Measurements from ENCODE around the gene NRCAM.
A peak's percentile ranks its signal among the peaks of the same experiment; 100 is the strongest.

Gene NRCAM

GRCh38 chr7:108201766-108202165 lies 254.5 kb downstream of the NRCAM start:
- no peak for DNase-seq (ENCODE audit: low read depth)

GRCh38 chr7:108200326-108200725 lies 255.9 kb downstream of the NRCAM start:
- peak; percentile 17 for DNase-seq (ENCODE audit: low read depth)

DNA sequence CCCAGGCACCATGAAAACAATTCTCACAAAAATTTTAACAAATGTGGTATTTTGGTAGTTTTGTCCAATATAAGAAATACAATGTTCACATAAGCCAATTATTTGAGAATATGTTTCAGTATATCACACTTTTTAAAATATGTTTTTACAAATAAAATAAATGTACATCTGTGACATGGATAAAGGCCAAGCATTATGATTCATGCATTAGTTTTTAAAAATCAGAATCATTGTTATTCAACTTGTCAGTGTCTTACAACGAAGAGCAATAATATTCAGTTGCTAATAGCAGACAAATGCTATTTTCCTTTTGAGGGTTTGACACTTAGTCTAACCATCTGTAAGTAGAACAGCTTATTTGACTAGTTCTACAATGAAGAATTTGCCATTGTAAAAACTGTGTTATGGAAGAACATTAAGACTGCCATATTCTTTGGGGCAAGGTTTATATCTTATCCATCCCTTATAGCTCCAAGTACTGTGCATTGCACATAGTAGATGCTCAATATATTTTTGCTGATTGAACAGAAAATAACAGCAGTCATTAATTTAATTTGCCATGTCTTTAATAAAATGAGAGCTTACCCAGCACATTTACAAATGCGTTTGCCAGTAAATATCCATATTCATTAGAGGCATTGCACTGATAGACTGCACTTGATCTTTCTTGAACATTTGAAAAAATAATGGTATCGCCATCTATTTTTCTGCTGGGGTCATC lies 258.7 kb downstream of the NRCAM start:
- DNase-seq (ENCODE audit: low read depth): peak; percentile 32

GRCh38 chr7:108196004-108196403 lies 260.2 kb downstream of the NRCAM start:
- peak; percentile 54 for DNase-seq (ENCODE audit: low read depth)

DNA sequence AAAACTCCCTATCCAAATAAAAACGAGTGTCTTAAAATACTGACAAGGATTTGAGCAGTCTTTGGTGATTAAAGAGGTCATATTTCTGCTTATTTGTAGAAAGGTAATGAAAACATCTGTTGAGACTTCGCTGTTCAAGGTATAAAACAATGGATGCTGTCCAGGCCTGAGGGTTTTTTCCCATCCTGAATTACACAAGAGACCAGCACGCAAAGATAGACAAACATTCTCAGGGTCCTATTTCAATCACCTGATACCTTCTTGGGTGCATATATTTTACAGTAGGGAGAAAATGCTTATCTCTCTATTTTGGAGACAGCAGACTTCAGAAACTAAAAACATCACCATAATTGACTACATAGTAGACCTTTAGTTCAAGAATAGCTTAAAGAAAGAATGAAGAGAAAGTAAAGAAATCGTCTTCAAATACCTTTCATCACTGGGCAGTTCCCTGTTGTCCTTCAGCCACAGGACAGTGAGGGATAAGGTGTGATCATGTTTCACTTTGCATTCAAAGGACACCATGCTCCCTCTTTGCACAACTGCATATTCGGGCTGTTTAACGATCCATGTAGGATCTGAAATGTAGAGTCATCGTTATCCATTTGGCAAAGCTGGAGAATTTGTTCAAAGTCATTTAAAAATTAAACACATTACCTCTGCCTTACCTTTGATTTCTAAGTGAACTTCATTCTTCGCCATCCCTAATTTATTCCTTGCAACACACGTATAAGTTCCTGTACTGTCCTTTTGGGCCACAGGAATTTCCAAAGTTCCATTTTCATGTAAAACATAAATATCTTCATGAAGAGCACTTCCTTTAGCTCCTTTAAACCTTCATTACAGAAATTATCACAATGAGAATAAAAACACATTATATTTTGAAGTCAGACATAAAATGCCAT lies 262.4 kb downstream of the NRCAM start:
- peak; percentile 21 for DNase-seq (ENCODE audit: low read depth)

GRCh38 chr7:108190891-108191290 lies 265.3 kb downstream of the NRCAM start:
- no peak for DNase-seq (ENCODE audit: low read depth)

GRCh38 chr7:108189733-108190388 lies 266.4 kb downstream of the NRCAM start:
- DNase-seq (ENCODE audit: low read depth): no peak

- DNase-seq (ENCODE audit: low read depth): no peak
These were observed 267.5 kb downstream of the NRCAM start for GRCh38 chr7:108188724-108189123.

DNA sequence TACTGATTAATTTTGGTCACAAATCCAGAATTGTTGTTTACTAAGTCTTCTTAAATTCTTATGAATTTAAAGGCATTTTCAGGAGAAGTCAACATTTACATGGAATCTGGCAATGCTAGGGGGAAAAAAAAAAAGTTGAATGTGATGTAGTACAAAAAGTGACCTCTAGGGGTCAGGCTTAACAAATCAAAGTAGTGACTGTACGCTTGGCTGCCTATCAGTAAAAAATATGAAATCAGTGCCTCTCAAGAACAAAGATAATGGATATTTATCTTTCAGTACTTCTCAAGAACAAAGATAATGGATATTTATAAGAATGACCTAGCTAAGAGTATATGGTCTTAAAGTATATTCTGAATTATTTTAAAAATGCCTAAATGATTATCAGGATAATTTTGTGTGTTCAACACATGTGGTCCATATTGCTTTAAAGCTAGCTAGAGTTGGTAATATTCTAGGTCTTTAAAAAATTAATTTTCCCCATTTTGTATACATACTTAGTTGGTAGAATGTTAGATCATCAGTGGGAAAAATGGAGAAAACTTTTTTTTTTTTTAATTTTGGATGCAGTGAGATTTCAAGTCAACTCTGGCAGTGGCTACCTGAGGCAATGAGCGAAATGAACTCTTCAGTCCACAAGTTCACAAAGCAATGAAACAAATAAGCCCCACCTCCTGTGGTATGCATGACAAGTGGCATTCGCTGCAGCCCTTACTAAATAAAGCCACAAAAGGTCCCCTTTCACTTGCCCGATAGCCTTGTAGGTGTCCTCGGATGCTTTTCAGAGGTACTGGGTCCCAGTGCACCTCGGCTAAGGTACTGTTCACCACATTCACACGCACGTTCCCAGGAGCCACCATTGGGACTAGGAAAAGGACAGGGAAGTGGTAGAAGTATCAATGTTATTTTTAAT lies 274.9 kb downstream of the NRCAM start:
- peak; percentile 63 for DNase-seq (ENCODE audit: low read depth)

DNA sequence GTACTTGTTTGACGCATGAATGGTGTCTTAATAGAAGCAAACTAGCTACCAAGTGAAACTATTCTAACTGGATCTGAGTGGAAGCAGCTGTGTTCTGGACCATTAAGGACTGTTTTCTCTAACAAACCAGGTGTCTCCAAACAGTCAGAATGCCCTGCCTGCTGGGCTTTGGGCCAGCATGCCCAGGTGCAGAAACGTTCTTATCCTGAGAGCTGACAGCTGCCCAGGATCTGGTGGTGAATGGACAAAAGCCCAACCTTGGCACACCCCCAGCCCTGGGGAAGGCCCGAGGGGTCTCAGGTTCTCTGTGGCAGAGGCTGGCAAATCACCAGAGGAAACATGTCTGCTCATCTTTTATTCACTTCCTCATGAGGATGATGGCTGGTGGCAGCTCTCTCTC lies 277.8 kb downstream of the NRCAM start:
- DNase-seq (ENCODE audit: low read depth): no peak

GRCh38 chr7:108171164-108171563 lies 285.1 kb downstream of the NRCAM start:
- DNase-seq (ENCODE audit: low read depth): no peak

GRCh38 chr7:108170251-108170650 lies 286.0 kb downstream of the NRCAM start:
- DNase-seq (ENCODE audit: low read depth): no peak

- DNase-seq (ENCODE audit: low read depth): peak; percentile 22
These were observed 288.8 kb downstream of the NRCAM start for GRCh38 chr7:108167460-108167859.

DNA sequence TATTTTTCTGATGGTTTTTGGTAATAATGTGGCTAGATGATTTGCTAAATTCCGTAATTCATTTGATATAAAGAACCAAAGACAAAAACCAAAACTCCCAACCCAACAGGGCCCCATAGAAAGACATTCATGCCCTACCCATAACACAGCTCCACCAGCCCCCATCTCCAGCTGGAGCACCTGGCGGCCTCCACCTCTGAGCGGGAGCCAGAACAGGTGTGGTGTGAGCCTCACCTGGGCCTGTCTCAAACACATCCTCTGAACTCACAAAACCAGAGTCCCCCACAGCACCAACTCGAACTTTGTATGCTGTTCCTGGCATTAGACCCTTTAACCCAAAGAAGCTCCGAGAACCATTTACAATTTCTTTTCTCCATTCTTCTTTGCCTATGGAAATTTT lies 289.5 kb downstream of the NRCAM start:
- no peak for DNase-seq (ENCODE audit: low read depth)

- peak; percentile 43 for DNase-seq (ENCODE audit: low read depth)
These were observed 290.5 kb downstream of the NRCAM start for GRCh38 chr7:108165723-108166122.

DNA sequence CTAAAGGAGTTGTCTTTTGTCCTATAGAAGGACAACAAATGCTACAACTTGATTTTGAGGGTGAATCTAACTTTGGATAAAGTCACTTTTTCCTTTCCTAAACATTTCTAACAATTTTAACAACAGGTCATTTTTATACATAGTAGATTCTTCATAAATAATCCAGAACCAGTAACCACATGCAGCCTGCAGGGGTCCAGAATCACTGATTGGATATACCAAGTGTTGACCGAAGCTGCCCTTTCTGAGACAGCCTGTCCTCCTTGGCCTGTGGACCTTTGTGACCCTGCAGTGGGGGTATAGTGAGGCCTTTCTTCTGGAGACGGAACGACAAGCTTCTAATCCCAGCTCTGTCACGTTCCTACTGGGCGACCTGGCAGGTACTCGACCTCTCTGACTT lies 291.3 kb downstream of the NRCAM start:
- no peak for DNase-seq (ENCODE audit: low read depth)

- no peak for DNase-seq (ENCODE audit: low read depth)
These were observed 291.9 kb downstream of the NRCAM start for GRCh38 chr7:108164342-108164741.

DNA sequence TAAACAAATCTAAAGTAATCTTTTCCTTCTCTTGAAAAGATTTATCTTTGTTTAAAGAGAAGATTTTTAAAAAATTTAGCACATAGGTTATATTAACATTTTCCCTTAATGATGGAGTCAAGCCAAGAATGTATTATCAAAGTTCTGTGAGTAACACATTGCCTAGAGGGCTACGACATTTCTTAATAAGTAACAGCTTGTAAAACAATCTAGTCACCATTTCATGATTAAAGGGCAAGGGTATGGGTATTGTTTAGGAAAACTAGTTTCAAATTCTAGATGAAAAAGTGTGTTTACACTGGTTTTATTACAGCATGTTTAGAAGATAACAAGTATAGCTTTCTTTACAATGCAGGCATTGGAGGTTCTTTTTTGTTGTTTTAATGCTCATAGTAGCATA lies 297.5 kb downstream of the NRCAM start:
- no peak for DNase-seq (ENCODE audit: low read depth)

GRCh38 chr7:108157606-108158335 lies 298.5 kb downstream of the NRCAM start:
- no peak for DNase-seq (ENCODE audit: low read depth)

- peak; percentile 30 for DNase-seq (ENCODE audit: low read depth)
These were observed 299.2 kb downstream of the NRCAM start for GRCh38 chr7:108156897-108157605.

Data from iris pigment epithelial cell (primary cell).